ENCODE data around the gene CERS3. TPM values are rescaled to one million over a fixed set of nuclear protein-coding genes. Genes with fewer than 3 reads are reported as not detected.

The CERS3 gene
- total RNA-seq, 2 experiments from 2014 or later = 1.3 to 1.8 TPM

GRCh38 chr15:100468285-100468684 is 60.5 kb downstream of the CERS3 start:
- Histone ChIP-seq H3K27ac (ENCODE audit: low read depth in 1 of 2, low read length in 2 of 2) (no peak overlapping the region), H3K4me1 (ENCODE audit: insufficient read depth, low read length) (peaks cover 7% of the 10 kb centered on the region), H3K27me3 (ENCODE audit: control insufficient read depth in 1 of 2, insufficient read depth in 2 of 2, low read length in 2 of 2) (no peaks in the 10 kb centered on the region), H3K9me3 (ENCODE audit: control insufficient read depth in 1 of 2, insufficient read depth in 1 of 2, low read length in 2 of 2) (no peaks in the 10 kb centered on the region), H3K36me3 (ENCODE audit: insufficient read depth, low read length) (peaks cover 3% of the 10 kb centered on the region), H3K4me3 (ENCODE audit: low read length) (no peak overlapping the region)
- Mint-ChIP-seq H3K4me3 (no peak overlapping the region), H3K27ac (no peak overlapping the region), H3K36me3 (ENCODE audit: low read depth) (peaks cover 48% of the 10 kb centered on the region), H3K27me3 (no peaks in the 10 kb centered on the region), H3K4me1 (ENCODE audit: low read depth) (peaks cover 16% of the 10 kb centered on the region), H3K9me3 (no peaks in the 10 kb centered on the region)
- ChIA-PET POLR2A (no interaction called here), CTCF (interaction anchor here (0.9 kb wide), 1 partner anchor 18 kb away, joined by 3 read pairs; no protein-coding TSS in a partner anchor)
- no peak for DNase-seq
- no peak for ATAC-seq (ENCODE audit: poor library complexity)
- intact Hi-C loops (cut with DNase I, micrococcal nuclease) = no loop called here
- no peak for TF ChIP-seq CTCF (IDR thresholded peaks at IDR 0.05)

GRCh38 chr15:100466073-100466472 is 62.7 kb downstream of the CERS3 start:
- Histone ChIP-seq H3K27ac (ENCODE audit: low read depth in 1 of 2, low read length in 2 of 2) (no peak overlapping the region), H3K4me1 (ENCODE audit: insufficient read depth, low read length) (peaks cover 7% of the 10 kb centered on the region), H3K27me3 (ENCODE audit: control insufficient read depth in 1 of 2, insufficient read depth in 2 of 2, low read length in 2 of 2) (no peaks in the 10 kb centered on the region), H3K4me3 (ENCODE audit: low read length) (no peak overlapping the region), H3K9me3 (ENCODE audit: control insufficient read depth in 1 of 2, insufficient read depth in 1 of 2, low read length in 2 of 2) (no peaks in the 10 kb centered on the region), H3K36me3 (ENCODE audit: insufficient read depth, low read length) (peaks cover 3% of the 10 kb centered on the region)
- Mint-ChIP-seq H3K27ac (no peak overlapping the region), H3K36me3 (ENCODE audit: low read depth) (peaks cover 29% of the 10 kb centered on the region), H3K27me3 (no peaks in the 10 kb centered on the region), H3K4me1 (ENCODE audit: low read depth) (peaks cover 16% of the 10 kb centered on the region), H3K9me3 (no peaks in the 10 kb centered on the region), H3K4me3 (no peak overlapping the region)
- no peak for ATAC-seq (ENCODE audit: poor library complexity)
- intact Hi-C loops (cut with DNase I, micrococcal nuclease) = no loop called here
- no peak for DNase-seq
- CTCF ChIA-PET = no interaction called here
- POLR2A ChIA-PET = no interaction called here
- TF ChIP-seq CTCF (IDR thresholded peaks at IDR 0.05) = no peak

- no peak overlapping the region for H3K4me3 Mint-ChIP-seq
- CTCF ChIA-PET = no interaction called here
- H3K9me3 Mint-ChIP-seq = peaks cover 4% of the 10 kb centered on the region
- no peaks in the 10 kb centered on the region for H3K27me3 Mint-ChIP-seq
- no peak overlapping the region for H3K27ac ChIP-seq (ENCODE audit: low read depth in 1 of 2, low read length in 2 of 2)
- ATAC-seq (ENCODE audit: poor library complexity) (no peak), DNase-seq (peak in 2 of 14 experiments; percentile 4 to 13)
- H3K27ac Mint-ChIP-seq = no peak overlapping the region
- peaks cover 18% of the 10 kb centered on the region for H3K36me3 Mint-ChIP-seq (ENCODE audit: low read depth)
- H3K9me3 ChIP-seq (ENCODE audit: control insufficient read depth in 1 of 2, insufficient read depth in 1 of 2, low read length in 2 of 2) = no peaks in the 10 kb centered on the region
- H3K4me3 ChIP-seq (ENCODE audit: low read length) = no peak overlapping the region
- peaks cover 20% of the 10 kb centered on the region for H3K4me1 Mint-ChIP-seq (ENCODE audit: low read depth)
- POLR2A ChIA-PET = no interaction called here
- TF ChIP-seq CTCF (IDR thresholded peaks at IDR 0.05) = no peak
- H3K4me1 ChIP-seq (ENCODE audit: insufficient read depth, low read length) = peaks cover 9% of the 10 kb centered on the region
- intact Hi-C loops (cut with DNase I, micrococcal nuclease) = no loop called here
- H3K36me3 ChIP-seq (ENCODE audit: insufficient read depth, low read length) = peaks cover 3% of the 10 kb centered on the region
- H3K27me3 ChIP-seq (ENCODE audit: control insufficient read depth in 1 of 2, insufficient read depth in 2 of 2, low read length in 2 of 2) = no peaks in the 10 kb centered on the region
Observed at GRCh38 chr15:100464888-100465287, 63.9 kb downstream of the CERS3 start.
